K562 (cell line): ENCODE data around the gene ZNF473. TPM values are rescaled to one million over a fixed set of nuclear protein-coding genes. Genes with fewer than 3 reads are reported as not detected.

Source experiments
- ARID1B ChIP-seq: fragments of 450-650 bp; IDR thresholded peaks from 2 replicates; pipeline ENCODE4 v1.6.1; 2016; ENCODE audit warnings: antibody characterized with exemption, mild to moderate bottlenecking, inconsistent platforms
- ATF6 ChIP-seq: sonication (generic); formaldehyde crosslinking; IDR thresholded peaks from 2 replicates; pipeline ENCODE4 v1.4.0; 2020; ENCODE audit warnings: mild to moderate bottlenecking, missing genetic modification reagents
- CHD7 ChIP-seq: fragments of 200-600 bp; sonication (generic); IDR thresholded peaks from one replicate; pipeline ENCODE4 v1.6.1; 2012; ENCODE audit warnings: mild to moderate bottlenecking, low read depth, low read length, inconsistent platforms
- ILK ChIP-seq: fragments of 450-650 bp; IDR thresholded peaks from 2 replicates; pipeline ENCODE4 v1.6.1; 2016; ENCODE audit warnings: missing genetic modification characterization, low read depth, mild to moderate bottlenecking, missing compliant biosample characterization, moderate library complexity, borderline replicate concordance
- TEAD4 ChIP-seq, 2 experiments: sonication (generic) in 1 of 2; formaldehyde crosslinking in 1 of 2; IDR thresholded peaks; 2 replicates each; pipeline versions ENCODE4 v1.6.1 to v1.8.0; 2012 to 2022; ENCODE audit warnings: borderline replicate concordance in 1 of 2, inconsistent platforms in 1 of 2, low read length in 1 of 2, mild to moderate bottlenecking in 1 of 2, missing genetic modification reagents in 1 of 2
- TOE1 ChIP-seq, 2 experiments: fragments of 450-650 bp in 1 of 2; sonication (generic) in 1 of 2; formaldehyde crosslinking in 1 of 2; IDR thresholded peaks; 2 replicates each; pipeline versions ENCODE4 v1.7.1 to v1.8.0; 2016 to 2022; ENCODE audit warnings: borderline replicate concordance in 2 of 2, mild to moderate bottlenecking in 2 of 2, antibody characterized with exemption in 1 of 2, inconsistent platforms in 1 of 2, low read depth in 1 of 2, missing genetic modification reagents in 1 of 2, moderate library complexity in 1 of 2
- TRIM24 ChIP-seq, 2 experiments: fragments of 450-650 bp; IDR thresholded peaks; 2 replicates each; pipeline ENCODE4 v1.6.1; 2016
- ZBTB12 ChIP-seq: fragments of 250-450 bp; sonication (Bioruptor Pico); IDR thresholded peaks from 2 replicates; pipeline ENCODE4 v1.4.0; 2020
- ZFP36 ChIP-seq: fragments of 150-350 bp; IDR thresholded peaks from 2 replicates; pipeline ENCODE4 v1.6.1; 2018; ENCODE audit warnings: low read length, low read depth; ENCODE audit not compliant: partially characterized antibody
- ZNF140 ChIP-seq: fragments of 250-450 bp; sonication (Bioruptor Pico); IDR thresholded peaks from 2 replicates; pipeline ENCODE4 v1.8.0; 2021; ENCODE audit warnings: moderate library complexity, mild to moderate bottlenecking, inconsistent platforms
- polyA plus RNA-seq, 8 experiments: library from polyadenylated mRNA; depleted of rRNA in 4 of 8; stranded (reverse) in 5 of 8; unstranded in 3 of 8; fragments of >200 nt; fragmentation: Nextera tagmentation in 2 of 8; fragmentation: Illumina TruSeq in 1 of 8; extraction: Ambion mirVana in 2 of 8; extraction: Trizol in 1 of 8; gene quantifications; 2 replicates each; pipeline versions ENCODE4 v1.2.1 to v1.2.3, GENCODE V29; 2011 to 2014; ENCODE audit warnings: inconsistent platforms in 1 of 8, missing spikeins in 1 of 8
- total RNA-seq, 7 experiments: library from RNA; depleted of rRNA in 6 of 7; stranded (reverse); fragments of >200 nt in 6 of 7; fragmentation: Illumina TruSeq in 2 of 7; extraction: Trizol in 2 of 7; gene quantifications; 2 replicates each; pipeline versions ENCODE4 v1.2.1 to v1.2.3, GENCODE V29; 2011 to 2021; ENCODE audit warnings: low replicate concordance in 1 of 7

ZNF473 gene
- total and polyA plus RNA-seq, 9 of the 15 experiments (the other 6 are each of a cell fraction or from before 2014, with no cell fraction given): 8.2 to 34.0 (median 28.5) TPM

DNA sequence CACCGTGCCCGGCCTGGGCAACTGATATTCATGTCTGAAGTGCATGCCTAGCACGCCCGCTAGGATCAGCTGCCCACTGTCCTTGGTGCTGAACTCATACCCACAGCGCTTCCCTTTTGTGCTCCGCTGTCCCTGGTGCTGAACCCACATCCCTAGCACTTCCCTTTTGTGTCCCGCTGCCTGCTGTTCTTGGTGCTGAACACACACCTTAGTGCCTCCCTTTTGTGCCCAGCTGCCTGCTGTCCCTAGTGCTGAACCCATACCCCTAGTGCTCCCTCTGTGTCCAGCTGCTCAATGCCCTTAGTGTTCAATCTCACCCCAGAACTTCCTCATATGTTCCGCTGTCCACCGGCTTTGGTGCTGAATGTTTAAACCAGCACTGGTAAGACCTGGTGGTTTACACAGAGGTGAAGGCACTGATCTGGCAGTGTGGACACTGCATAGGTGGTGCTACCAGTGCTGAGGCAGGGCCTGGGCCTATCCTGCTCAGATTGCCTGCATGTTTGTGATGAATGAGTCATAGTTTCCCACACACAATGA, 38.6 kb upstream of the ZNF473 start (continued):
- no peak for TF ChIP-seq CHD7
- TF ChIP-seq ZFP36: no peak
- TF ChIP-seq TOE1 (IDR thresholded peaks at IDR 0.05; ENCODE audit: borderline replicate concordance): peak; percentile 82
- peak; percentile 100 for TF ChIP-seq TOE1 (CRISPR knock-in tag; IDR thresholded peaks at IDR 0.05; ENCODE audit: borderline replicate concordance, low read depth)
- TF ChIP-seq ZNF140 (CRISPR knock-in tag): peak; percentile 92
- TF ChIP-seq ZBTB12 (CRISPR knock-in tag): peak; percentile 64; the same call in 1 of the 2 replicates
- peak; percentile 30; the same call in 1 of the 2 replicates for TF ChIP-seq ARID1B
- peak; percentile 62; the same call in 1 of the 2 replicates for TF ChIP-seq ILK (tag)
- peak; percentile 100 for TF ChIP-seq ATF6 (CRISPR knock-in tag)
- TF ChIP-seq TRIM24 (IDR thresholded peaks at IDR 0.05): peak; percentile 21 to 93; a peak in 2 of 4 replicates
- peak; percentile 67 for TF ChIP-seq TEAD4 (IDR thresholded peaks at IDR 0.05; ENCODE audit: low read length)
- TF ChIP-seq TEAD4 (CRISPR knock-in tag; IDR thresholded peaks at IDR 0.05; ENCODE audit: borderline replicate concordance): peak; percentile 99
